Measurements from ENCODE around the gene IGLL5. TPM values are rescaled to one million over a fixed set of nuclear protein-coding genes. Genes with fewer than 3 reads are reported as not detected.

The IGLL5 gene
- total RNA-seq, 1 donor from 2014 or later, result 0.47 TPM

DNA sequence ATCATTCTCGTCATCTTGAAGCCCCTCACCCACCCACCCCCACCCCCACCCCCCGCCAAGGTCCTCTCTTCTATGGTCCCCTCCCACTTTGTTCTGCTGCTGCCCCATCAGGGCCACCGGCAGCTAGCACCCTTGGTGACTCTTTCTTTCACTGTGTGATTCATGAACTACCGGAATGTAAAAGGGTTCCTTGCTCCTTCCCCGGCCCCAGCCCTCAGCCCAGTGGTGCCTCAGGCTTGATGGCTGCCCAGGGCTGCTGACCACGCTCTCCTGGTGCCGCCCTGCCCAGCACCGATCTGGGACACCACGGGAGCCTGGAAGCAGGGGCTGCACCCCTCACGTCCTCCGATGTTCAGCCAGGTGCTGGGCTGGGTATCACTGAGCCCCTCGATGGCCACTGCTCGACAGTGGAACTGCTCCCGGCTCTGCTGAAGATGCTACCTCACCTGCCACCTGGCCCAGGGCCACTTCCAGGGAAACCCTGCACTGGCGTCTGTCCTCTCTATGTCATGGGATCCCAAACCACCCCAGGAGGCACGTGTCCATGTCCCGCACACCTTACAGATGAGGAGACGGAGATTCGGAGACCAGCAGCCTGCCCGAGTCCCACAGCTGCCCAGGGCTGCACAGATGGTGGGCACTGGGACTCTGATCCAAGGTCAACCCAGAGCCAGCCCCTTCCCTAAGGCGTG lies 39.7 kb downstream of the IGLL5 start:
- no peaks in the 10 kb centered on the region for H3K36me3 ChIP-seq
- H3K27ac ChIP-seq (replicated peaks), result no peak overlapping the region
- DNase-seq, result no peak
- H3K9me3 ChIP-seq (replicated peaks), result no peaks in the 10 kb centered on the region
- no peak overlapping the region for H3K4me3 ChIP-seq
- peaks cover 20% of the 10 kb centered on the region for H3K4me1 ChIP-seq
- peaks cover 56% of the 10 kb centered on the region for H3K27me3 ChIP-seq (ENCODE audit: low read depth)
- TF ChIP-seq, protein P1, sequence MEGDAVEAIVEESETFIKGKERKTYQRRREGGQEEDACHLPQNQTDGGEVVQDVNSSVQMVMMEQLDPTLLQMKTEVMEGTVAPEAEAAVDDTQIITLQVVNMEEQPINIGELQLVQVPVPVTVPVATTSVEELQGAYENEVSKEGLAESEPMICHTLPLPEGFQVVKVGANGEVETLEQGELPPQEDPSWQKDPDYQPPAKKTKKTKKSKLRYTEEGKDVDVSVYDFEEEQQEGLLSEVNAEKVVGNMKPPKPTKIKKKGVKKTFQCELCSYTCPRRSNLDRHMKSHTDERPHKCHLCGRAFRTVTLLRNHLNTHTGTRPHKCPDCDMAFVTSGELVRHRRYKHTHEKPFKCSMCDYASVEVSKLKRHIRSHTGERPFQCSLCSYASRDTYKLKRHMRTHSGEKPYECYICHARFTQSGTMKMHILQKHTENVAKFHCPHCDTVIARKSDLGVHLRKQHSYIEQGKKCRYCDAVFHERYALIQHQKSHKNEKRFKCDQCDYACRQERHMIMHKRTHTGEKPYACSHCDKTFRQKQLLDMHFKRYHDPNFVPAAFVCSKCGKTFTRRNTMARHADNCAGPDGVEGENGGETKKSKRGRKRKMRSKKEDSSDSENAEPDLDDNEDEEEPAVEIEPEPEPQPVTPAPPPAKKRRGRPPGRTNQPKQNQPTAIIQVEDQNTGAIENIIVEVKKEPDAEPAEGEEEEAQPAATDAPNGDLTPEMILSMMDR (IDR thresholded peaks at IDR 0.05; ENCODE audit: borderline replicate concordance), result no peak
- intact Hi-C loops (cut with micrococcal nuclease), result no loop called here

DNA sequence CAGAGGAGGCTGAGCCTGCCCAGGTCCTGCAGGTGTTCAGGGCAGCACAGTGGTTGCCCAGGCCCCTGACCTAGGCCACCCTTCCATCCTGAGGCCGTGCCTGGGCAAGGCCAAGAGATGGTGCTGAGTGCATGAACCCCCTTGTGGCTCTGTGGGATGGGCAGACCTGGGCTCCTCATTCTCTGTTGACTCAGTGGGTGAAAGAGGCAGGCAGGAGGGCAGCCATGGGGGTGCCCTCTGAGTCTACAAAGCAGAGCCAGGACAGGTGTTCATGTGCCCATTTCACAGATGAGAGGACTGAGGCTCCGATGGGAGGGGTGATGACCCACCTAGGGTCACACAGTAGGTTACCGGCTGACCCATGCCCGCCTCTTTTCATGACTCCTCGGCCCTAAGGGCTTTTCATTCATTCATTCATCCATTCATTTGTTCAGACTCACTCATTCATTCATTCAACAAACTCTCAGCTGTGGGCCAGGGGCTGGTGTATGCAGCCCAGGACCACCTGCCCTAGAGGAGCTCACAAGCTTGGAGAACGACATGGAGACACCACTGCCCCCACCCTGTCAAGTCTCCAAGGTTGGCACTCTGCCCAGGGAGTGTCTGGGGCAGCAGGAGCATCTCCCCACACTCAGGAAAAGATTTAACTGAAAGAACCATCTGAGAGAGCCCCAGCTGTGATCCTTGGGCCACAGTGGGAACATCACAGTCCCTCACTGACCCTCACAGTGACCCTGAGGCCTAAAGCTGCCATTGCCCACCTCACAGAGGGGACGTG lies 40.5 kb downstream of the IGLL5 start:
- H3K4me1 ChIP-seq, result peaks cover 20% of the 10 kb centered on the region
- H3K27ac ChIP-seq (replicated peaks), result no peak overlapping the region
- TF ChIP-seq, protein P1 (IDR thresholded peaks at IDR 0.05; ENCODE audit: borderline replicate concordance), result no peak
- no peaks in the 10 kb centered on the region for H3K9me3 ChIP-seq (replicated peaks)
- H3K27me3 ChIP-seq (ENCODE audit: low read depth), result peaks cover 56% of the 10 kb centered on the region
- DNase-seq, result no peak
- H3K4me3 ChIP-seq, result no peak overlapping the region
- intact Hi-C loops (cut with micrococcal nuclease), result no loop called here
- H3K36me3 ChIP-seq, result no peaks in the 10 kb centered on the region

DNA sequence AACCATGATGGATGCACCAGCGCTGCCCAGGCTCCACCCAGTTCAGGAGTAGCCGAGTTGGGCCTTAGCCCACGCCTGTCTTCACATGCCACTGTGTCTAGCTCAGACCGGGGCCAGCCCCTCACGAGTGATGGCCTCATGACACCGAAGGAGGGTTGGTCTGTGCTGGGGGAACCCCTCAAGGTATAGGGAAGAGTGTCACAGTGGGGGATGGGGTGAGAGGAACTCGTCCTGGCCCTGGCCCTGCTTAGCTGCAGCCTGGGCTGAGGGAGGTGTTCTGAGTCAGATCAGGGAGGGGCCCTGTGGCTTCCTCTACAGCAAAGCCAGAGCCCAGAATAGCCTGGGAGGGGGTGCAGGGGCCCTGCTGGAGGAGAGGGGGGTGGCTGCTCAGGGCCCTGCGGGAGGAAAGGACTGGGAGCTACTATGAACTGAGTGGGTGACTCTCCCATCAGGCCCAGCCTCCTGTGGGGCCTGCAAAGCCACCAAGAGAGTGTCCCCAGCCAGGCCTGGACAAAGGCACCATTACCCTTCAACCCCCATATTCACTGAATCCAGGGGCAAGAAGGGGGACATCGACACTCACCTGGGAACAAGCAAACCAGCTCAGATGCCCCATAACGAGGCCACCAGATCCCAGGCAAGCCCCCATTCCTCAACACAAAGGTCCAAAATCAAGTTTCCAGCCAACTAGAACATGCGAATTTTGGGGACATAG lies 41.2 kb downstream of the IGLL5 start:
- H3K36me3 ChIP-seq, result no peaks in the 10 kb centered on the region
- peak; percentile 27 for DNase-seq
- no peak overlapping the region for H3K4me3 ChIP-seq
- H3K4me1 ChIP-seq, result peaks cover 20% of the 10 kb centered on the region
- TF ChIP-seq, protein P1 (IDR thresholded peaks at IDR 0.05; ENCODE audit: borderline replicate concordance), result no peak
- peaks cover 56% of the 10 kb centered on the region for H3K27me3 ChIP-seq (ENCODE audit: low read depth)
- intact Hi-C loops (cut with micrococcal nuclease), result no loop called here
- H3K9me3 ChIP-seq (replicated peaks), result no peaks in the 10 kb centered on the region
- no peak overlapping the region for H3K27ac ChIP-seq (replicated peaks)

DNA sequence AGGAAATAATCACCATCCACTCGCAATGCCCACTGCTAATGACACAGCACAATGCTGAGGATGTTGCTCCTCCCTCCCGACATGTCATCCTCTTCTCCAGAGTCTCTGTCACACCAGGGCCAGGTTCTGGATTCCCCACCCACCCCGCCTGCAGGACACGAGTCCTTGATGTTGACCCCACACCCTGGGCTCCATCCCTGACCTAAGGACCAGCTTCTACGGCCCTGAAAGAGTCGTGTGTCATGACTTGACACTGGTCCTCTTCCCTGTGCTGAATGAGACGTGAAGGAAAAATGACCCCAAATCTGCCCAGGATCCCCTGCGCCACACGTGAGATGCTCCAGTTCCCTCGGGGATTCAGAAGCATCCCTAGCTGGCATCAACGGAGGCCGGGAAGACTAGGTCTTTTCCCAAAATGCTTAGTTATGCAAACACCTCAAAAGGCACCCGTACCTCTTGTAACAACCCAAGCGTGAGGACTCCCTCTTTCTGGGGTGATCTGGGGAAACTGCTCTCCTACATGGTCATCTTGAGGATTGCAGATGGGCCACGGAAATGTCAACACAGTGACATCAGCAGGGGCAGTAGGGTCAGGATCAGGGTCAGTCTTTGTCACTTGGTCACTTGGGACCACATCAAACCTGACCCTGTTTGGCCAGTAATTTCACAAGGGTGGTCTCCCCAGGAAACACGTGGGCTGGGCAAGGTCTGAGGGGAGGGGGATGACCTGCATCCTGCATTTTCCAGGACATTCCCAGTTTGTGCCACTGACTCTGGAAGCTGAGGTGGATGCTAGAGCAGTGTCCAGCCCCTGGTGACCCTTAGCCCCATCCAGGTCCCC lies 42.0 kb downstream of the IGLL5 start:
- intact Hi-C loops (cut with micrococcal nuclease), result no loop called here
- no peaks in the 10 kb centered on the region for H3K36me3 ChIP-seq
- no peak for DNase-seq
- TF ChIP-seq, protein P1 (IDR thresholded peaks at IDR 0.05; ENCODE audit: borderline replicate concordance), result no peak
- H3K4me3 ChIP-seq, result no peak overlapping the region
- no peaks in the 10 kb centered on the region for H3K9me3 ChIP-seq (replicated peaks)
- peaks cover 20% of the 10 kb centered on the region for H3K4me1 ChIP-seq
- no peak overlapping the region for H3K27ac ChIP-seq (replicated peaks)
- H3K27me3 ChIP-seq (ENCODE audit: low read depth), result peaks cover 56% of the 10 kb centered on the region

DNA sequence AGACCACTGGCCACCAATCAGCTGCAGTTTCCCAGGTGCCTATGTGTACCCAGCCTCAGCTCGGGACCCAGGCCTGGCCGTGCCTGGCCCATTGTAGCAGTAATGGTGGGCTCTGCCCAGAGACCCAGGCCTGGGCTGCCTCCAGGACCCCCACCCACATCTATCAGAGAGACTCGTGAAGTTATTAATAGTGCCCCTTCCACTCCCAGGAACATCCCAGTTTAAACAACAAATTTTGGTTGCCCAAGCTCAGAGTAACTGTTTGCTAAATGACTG lies 42.5 kb downstream of the IGLL5 start:
- no peak for DNase-seq
- Histone ChIP-seq H3K4me1 (peaks cover 20% of the 10 kb centered on the region), H3K27me3 (ENCODE audit: low read depth) (peaks cover 50% of the 10 kb centered on the region), H3K9me3 (replicated peaks) (no peaks in the 10 kb centered on the region), H3K36me3 (no peaks in the 10 kb centered on the region), H3K4me3 (no peak overlapping the region), H3K27ac (replicated peaks) (no peak overlapping the region)
- intact Hi-C loops (cut with micrococcal nuclease), result no loop called here
- TF ChIP-seq, protein P1 (IDR thresholded peaks at IDR 0.05; ENCODE audit: borderline replicate concordance), result no peak
